Transverse colon (tissue), 4 donors: Measurements from ENCODE around the gene MYOM3.

Experiments used
- CTCF ChIP-seq, 5 experiments: fragments of 200-600 bp in 3 of 5; fragments of 450-650 bp in 2 of 5; sonication (generic) in 3 of 5; IDR thresholded peaks; 1 replicate in 2 of 5; 2 replicates in 3 of 5; pipeline ENCODE4 v1.5.1; 2016 to 2017; ENCODE audit warnings: antibody characterized with exemption in 5 of 5, inconsistent platforms in 3 of 5, mild to moderate bottlenecking in 2 of 5, moderate library complexity in 1 of 5
- EP300 ChIP-seq: sonication (generic); formaldehyde crosslinking; IDR thresholded peaks from one replicate; pipeline ENCODE4 v1.6.1; 2017; ENCODE audit warnings: antibody characterized with exemption, low read depth
- POLR2A ChIP-seq: fragments of 450-650 bp; IDR thresholded peaks from one replicate; pipeline ENCODE4 v1.6.1; 2016; ENCODE audit warnings: antibody characterized with exemption, mild to moderate bottlenecking, moderate library complexity
- POLR2AphosphoS5 ChIP-seq, 3 donors: sonication (generic); formaldehyde crosslinking; IDR thresholded peaks; one replicate each; pipeline ENCODE4 v1.6.1; 2016; ENCODE audit warnings: antibody characterized with exemption in 3 of 3

GRCh38 chr1:24127134-24127800 lies 15.3 kb upstream of the MYOM3 start:
- TF ChIP-seq POLR2A: no peak
- TF ChIP-seq POLR2AphosphoS5 (IDR thresholded peaks at IDR 0.05): no peak
- TF ChIP-seq EP300: no peak
- TF ChIP-seq CTCF (IDR thresholded peaks at IDR 0.05): no peak
